Coronary artery (tissue), 2 donors: ENCODE data around the gene LRSAM1.

Experiments used
- DNase-seq: peaks from one replicate; pipeline ENCODE4 v3.0.0-alpha.2; 2017; ENCODE audit warnings: low spot score
- H3K27ac ChIP-seq, 2 donors: fragments of 200-600 bp; sonication (generic); one replicate each; pipeline ENCODE4 v1.5.1; 2016 to 2019
- H3K4me3 ChIP-seq: fragments of 200-600 bp; sonication (generic); 2 replicates; pipeline ENCODE4 v1.5.1; 2016; ENCODE audit warnings: mild to moderate bottlenecking, moderate library complexity
- CTCF ChIP-seq: fragments of 200-600 bp; sonication (generic); IDR thresholded peaks from one replicate; pipeline ENCODE4 v1.5.1; 2019; ENCODE audit warnings: antibody characterized with exemption

LRSAM1 gene

GRCh38 chr9:127498298-127498697 lies 47.0 kb downstream of the LRSAM1 start:
- no peak for TF ChIP-seq CTCF
- no peak overlapping the region for H3K27ac ChIP-seq
- H3K4me3 ChIP-seq = no peak overlapping the region
- no peak for DNase-seq

- DNase-seq = no peak
- Histone ChIP-seq H3K27ac (no peak overlapping the region), H3K4me3 (no peak overlapping the region)
- no peak for TF ChIP-seq CTCF
These were observed 49.1 kb downstream of the LRSAM1 start for GRCh38 chr9:127500399-127500798.

GRCh38 chr9:127500862-127501261 lies 49.6 kb downstream of the LRSAM1 start:
- Histone ChIP-seq H3K4me3 (no peak overlapping the region), H3K27ac (no peak overlapping the region)
- no peak for DNase-seq
- TF ChIP-seq CTCF = no peak

GRCh38 chr9:127501821-127502343 lies 50.6 kb downstream of the LRSAM1 start:
- no peak for DNase-seq
- no peak overlapping the region for H3K4me3 ChIP-seq
- no peak for TF ChIP-seq CTCF
- no peak overlapping the region for H3K27ac ChIP-seq

- DNase-seq = no peak
- TF ChIP-seq CTCF = no peak
- H3K4me3 ChIP-seq = no peak overlapping the region
- H3K27ac ChIP-seq = no peak overlapping the region
These were observed 51.5 kb downstream of the LRSAM1 start for GRCh38 chr9:127502706-127503378.

GRCh38 chr9:127503379-127503921 lies 52.1 kb downstream of the LRSAM1 start:
- DNase-seq = no peak
- no peak for TF ChIP-seq CTCF
- H3K4me3 ChIP-seq = no peak overlapping the region
- H3K27ac ChIP-seq = no peak overlapping the region
